GM12875 (cell line): Measurements from ENCODE around the gene UBAC2.

ENCODE experiments used
- H3K4me3 ChIP-seq: one replicate; pipeline ENCODE4 v1.5.1; 2011; ENCODE audit warnings: low read depth, low read length, control low read depth
- TF ChIP-seq, protein P1 (sequence below): IDR thresholded peaks from 2 replicates; pipeline ENCODE4 v1.5.1; 2011; ENCODE audit warnings: low read depth, mild to moderate bottlenecking, control low read depth, inconsistent platforms, low read length, moderate library complexity, borderline replicate concordance; ENCODE audit not compliant: insufficient read depth

Gene UBAC2

DNA sequence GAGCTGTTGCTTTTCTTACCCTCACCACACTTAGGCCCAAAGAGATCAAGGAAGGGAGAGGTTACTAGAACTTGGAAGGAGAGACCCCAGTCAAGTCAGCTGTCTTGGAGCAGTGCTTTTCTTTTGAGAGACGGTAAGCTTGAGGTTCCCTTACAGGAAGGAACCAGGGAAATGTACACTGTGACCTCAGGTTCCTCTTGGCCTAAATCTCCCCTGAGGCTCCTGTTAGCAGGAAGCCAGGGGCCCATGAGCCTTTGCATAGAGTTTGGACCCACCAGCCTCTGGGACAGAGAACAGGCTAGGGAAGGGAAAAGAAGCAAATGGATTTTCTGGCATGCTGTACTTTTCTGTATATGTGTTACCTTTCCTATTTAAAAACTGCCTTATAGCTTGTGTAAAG, 63.4 kb downstream of the UBAC2 start:
- H3K4me3 ChIP-seq: no peak overlapping the region
- TF ChIP-seq, protein P1, sequence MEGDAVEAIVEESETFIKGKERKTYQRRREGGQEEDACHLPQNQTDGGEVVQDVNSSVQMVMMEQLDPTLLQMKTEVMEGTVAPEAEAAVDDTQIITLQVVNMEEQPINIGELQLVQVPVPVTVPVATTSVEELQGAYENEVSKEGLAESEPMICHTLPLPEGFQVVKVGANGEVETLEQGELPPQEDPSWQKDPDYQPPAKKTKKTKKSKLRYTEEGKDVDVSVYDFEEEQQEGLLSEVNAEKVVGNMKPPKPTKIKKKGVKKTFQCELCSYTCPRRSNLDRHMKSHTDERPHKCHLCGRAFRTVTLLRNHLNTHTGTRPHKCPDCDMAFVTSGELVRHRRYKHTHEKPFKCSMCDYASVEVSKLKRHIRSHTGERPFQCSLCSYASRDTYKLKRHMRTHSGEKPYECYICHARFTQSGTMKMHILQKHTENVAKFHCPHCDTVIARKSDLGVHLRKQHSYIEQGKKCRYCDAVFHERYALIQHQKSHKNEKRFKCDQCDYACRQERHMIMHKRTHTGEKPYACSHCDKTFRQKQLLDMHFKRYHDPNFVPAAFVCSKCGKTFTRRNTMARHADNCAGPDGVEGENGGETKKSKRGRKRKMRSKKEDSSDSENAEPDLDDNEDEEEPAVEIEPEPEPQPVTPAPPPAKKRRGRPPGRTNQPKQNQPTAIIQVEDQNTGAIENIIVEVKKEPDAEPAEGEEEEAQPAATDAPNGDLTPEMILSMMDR: no peak

DNA sequence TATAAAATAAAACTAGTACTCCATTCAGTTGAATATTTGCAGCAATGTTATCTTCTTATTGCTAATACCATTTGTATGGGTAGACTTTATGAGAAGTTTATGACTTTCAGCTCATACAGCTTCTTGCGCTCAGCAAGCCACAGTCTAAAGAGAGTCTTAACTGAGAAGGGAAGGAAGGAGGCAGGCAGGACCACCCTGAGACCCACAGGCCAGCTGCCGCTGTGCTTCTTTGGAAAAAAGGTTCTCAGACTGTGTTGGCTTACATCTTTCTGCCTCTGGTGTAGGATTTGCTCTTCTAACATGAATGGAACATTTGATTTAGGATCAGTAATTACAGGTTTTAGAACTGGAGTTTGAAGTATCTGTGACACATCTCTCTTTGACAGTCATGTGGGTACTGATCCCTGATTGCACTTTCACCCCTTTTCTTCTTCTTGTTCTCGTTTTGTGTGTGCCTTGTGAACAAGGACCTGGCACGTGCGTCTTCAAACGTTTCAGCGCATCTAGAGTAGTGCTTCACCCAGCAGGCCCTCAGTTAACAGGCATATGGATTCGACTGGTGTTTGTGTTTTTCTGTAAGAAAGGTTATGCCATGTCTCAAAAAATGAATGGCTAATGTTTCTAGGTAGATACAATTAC, 64.6 kb downstream of the UBAC2 start:
- TF ChIP-seq, protein P1: no peak
- no peak overlapping the region for H3K4me3 ChIP-seq

DNA sequence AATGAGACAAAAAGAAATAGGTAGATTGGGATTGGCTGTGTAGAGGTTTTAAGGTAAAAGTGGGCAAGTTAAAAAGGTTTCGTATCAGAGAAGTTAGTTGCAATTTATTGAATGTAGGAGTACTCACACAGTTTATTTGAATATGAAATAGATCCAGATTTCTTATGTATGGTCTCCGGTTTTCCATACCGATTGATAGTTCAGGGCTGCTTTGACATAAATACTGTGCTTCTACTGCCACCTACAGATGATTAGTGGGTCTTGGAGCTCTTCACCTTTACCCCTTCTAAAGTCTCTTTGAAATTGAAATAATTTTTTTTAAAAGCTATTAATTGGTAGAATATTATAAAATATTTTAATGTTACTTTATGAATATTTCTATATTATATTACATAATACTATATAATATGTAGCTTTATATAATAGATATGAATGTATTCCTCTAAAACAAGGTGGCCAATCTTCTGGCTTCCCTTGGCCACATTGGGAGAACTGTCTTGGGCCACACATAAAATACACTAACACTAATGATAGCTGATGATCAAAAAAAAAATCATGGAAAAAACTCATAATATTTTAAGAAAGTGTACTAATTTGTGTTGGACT, 65.3 kb downstream of the UBAC2 start:
- no peak overlapping the region for H3K4me3 ChIP-seq
- TF ChIP-seq, protein P1: peak; percentile 35; the same call in 1 of the 2 replicates

DNA sequence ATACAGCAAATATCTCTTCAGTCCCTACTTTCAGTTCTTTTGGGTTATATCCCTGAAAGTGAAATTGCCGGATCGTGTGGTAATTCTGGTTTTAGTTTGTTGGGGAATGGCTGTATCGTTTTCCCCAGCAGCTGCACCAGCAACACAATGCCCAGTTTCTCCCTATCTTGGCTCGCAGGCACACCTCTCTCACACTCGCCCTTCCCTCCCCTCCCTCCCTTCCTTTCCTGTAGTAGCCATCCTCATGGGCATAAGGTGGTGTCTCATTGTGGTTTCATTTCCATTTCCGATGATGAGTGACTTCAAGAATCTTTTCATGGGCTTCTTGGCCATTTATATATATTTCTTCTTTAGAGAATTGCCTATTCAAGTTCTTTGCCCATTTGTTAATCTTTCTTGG, 66.2 kb downstream of the UBAC2 start:
- H3K4me3 ChIP-seq: no peak overlapping the region
- TF ChIP-seq, protein P1: no peak

DNA sequence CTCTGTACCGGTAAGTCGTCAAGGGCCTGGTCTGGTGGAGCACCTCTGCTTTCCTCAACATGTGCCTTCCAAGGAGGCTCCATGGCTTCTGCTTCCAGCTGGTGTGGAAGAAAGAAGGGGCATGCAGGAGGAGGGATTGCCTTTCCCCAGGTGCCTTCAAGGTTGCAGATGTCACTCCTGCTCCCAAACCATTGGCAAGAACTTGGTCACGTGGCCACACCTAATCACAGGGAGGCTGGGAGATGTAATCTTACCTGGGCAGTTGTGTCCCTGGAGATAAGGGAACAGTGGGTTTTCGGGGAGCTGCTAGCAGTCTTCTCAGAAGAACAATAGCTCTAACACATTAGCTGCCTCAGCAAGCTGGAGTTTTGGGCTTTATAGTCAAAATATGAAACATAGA, 67.3 kb downstream of the UBAC2 start:
- no peak overlapping the region for H3K4me3 ChIP-seq
- TF ChIP-seq, protein P1: no peak

DNA sequence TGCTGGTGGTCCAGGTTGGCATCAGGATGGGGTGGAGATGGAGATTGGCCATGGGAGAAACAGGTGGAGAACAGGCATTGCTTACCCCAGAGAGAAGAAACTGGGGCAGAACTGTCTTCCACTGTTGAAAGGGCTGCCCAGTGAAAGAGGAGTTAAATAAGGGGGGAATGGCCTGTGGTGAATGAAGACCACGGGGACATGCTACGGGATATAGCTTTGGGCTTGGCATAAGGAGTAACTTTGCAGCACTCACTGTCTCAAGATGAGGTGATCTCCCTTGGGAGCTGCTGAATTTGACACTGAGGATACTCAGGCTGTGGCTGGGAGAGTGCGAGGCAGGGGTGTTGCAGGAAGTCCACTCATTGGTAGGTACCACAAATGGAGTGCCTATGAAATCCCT, 68.2 kb downstream of the UBAC2 start:
- TF ChIP-seq, protein P1: no peak
- H3K4me3 ChIP-seq: no peak overlapping the region

DNA sequence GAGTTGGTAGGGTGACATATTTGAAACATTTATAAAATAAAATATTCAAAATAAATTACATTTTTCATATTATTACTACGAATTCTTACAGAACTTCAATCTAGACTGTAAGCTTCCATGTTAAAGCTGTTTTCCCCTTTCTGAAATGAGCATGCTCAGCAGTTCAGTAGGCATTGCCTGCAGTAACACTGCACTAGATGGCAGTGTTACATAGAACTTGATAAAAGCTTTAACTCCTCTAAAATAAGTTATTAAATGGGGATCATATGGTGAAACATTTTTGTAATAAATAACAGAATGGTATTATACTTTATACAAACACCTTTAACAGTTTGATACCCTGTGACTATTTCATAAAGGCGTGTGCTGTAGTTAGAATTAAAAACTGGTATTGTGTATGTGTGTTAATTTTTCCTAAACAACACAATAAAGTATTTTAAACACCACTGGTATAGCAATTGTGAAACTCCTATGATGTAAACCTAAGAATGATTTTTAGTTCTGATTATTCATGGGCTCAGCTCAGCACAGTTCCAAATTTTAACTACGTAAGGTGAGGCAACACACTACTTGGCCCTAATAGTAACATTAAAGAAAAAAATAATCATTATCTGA, 69.1 kb downstream of the UBAC2 start:
- TF ChIP-seq, protein P1: peak; percentile 55; the same call in 1 of the 2 replicates
- no peak overlapping the region for H3K4me3 ChIP-seq
